SK-N-SH treated with all-trans-retinoic acid at 6 μM for 48 hours (cell line): ENCODE measurements around the gene CORO2A.

Source experiments
- ATAC-seq: fragments of 200-7000 bp; cut with Tn5 transposase; 3 replicates; pipeline ENCODE4 v1.9.1; 2020; ENCODE audit warnings: mild to moderate bottlenecking, moderate library complexity
- ARNTL ChIP-seq: fragments of 450-650 bp; formaldehyde crosslinking; IDR thresholded peaks from 2 replicates; pipeline ENCODE4 v1.5.0; 2020; ENCODE audit warnings: low read depth, mild to moderate bottlenecking, moderate library complexity, borderline replicate concordance
- CREB5 ChIP-seq: fragments of 250-450 bp; sonication (Bioruptor Pico); IDR thresholded peaks from 2 replicates; pipeline ENCODE4 v1.5.1; 2020; ENCODE audit warnings: low read depth, mild to moderate bottlenecking, moderate library complexity
- CSDC2 ChIP-seq: fragments of 250-450 bp; sonication (Bioruptor Pico); IDR thresholded peaks from 2 replicates; pipeline ENCODE4 v1.5.0; 2020; ENCODE audit warnings: mild to moderate bottlenecking, moderate library complexity
- CSRNP3 ChIP-seq: fragments of 250-450 bp; sonication (Bioruptor Pico); IDR thresholded peaks from 2 replicates; pipeline ENCODE4 v1.5.1; 2021; ENCODE audit warnings: mild to moderate bottlenecking, moderate library complexity
- ESRRG ChIP-seq: fragments of 250-450 bp; sonication (Bioruptor Pico); IDR thresholded peaks from 2 replicates; pipeline ENCODE4 v1.6.1; 2021; ENCODE audit warnings: mild to moderate bottlenecking
- ISL1 ChIP-seq: fragments of 250-450 bp; sonication (Bioruptor Pico); IDR thresholded peaks from 2 replicates; pipeline ENCODE4 v2.1.2; 2022; ENCODE audit warnings: mild to moderate bottlenecking, moderate library complexity
- OSR1 ChIP-seq: fragments of 250-450 bp; sonication (Bioruptor Pico); IDR thresholded peaks from 2 replicates; pipeline ENCODE4 v1.8.0; 2022; ENCODE audit warnings: moderate library complexity, mild to moderate bottlenecking, inconsistent platforms
- PATZ1 ChIP-seq: fragments of 250-450 bp; sonication (Bioruptor Pico); IDR thresholded peaks from 2 replicates; pipeline ENCODE4 v1.8.0; 2020; ENCODE audit warnings: mild to moderate bottlenecking, moderate library complexity, borderline replicate concordance
- POU6F1 ChIP-seq: fragments of 250-450 bp; sonication (Bioruptor Pico); IDR thresholded peaks from 2 replicates; pipeline ENCODE4 v1.8.0; 2021; ENCODE audit warnings: low read depth, mild to moderate bottlenecking, moderate library complexity, borderline replicate concordance
- PPARA ChIP-seq: fragments of 250-450 bp; sonication (Bioruptor Pico); IDR thresholded peaks from 2 replicates; pipeline ENCODE4 v1.5.0; 2020; ENCODE audit warnings: mild to moderate bottlenecking, borderline replicate concordance
- RARB ChIP-seq: fragments of 250-450 bp; sonication (Bioruptor Pico); IDR thresholded peaks from 2 replicates; pipeline ENCODE4 v1.8.0; 2021; ENCODE audit warnings: mild to moderate bottlenecking, moderate library complexity
- SNAI2 ChIP-seq: fragments of 250-450 bp; sonication (Bioruptor Pico); IDR thresholded peaks from 2 replicates; pipeline ENCODE4 v1.5.0; 2020; ENCODE audit warnings: mild to moderate bottlenecking, moderate library complexity
- TCF4 ChIP-seq: fragments of 250-450 bp; sonication (Bioruptor Pico); IDR thresholded peaks from 2 replicates; pipeline ENCODE4 v1.8.0; 2021; ENCODE audit warnings: mild to moderate bottlenecking, moderate library complexity, borderline replicate concordance
- TOX ChIP-seq: fragments of 250-450 bp; sonication (Bioruptor Pico); IDR thresholded peaks from 2 replicates; pipeline ENCODE4 v1.8.0; 2021; ENCODE audit warnings: mild to moderate bottlenecking, moderate library complexity, borderline replicate concordance
- TSHZ2 ChIP-seq: fragments of 250-450 bp; sonication (Bioruptor Pico); IDR thresholded peaks from 2 replicates; pipeline ENCODE4 v1.5.0; 2020; ENCODE audit warnings: mild to moderate bottlenecking, moderate library complexity
- ZC3H10 ChIP-seq: fragments of 250-450 bp; sonication (Bioruptor Pico); IDR thresholded peaks from 2 replicates; pipeline ENCODE4 v1.5.1; 2021; ENCODE audit warnings: mild to moderate bottlenecking, moderate library complexity
- ZFP3 ChIP-seq: fragments of 250-450 bp; sonication (Bioruptor Pico); IDR thresholded peaks from 2 replicates; pipeline ENCODE4 v1.5.0; 2020; ENCODE audit warnings: mild to moderate bottlenecking, moderate library complexity
- ZFP30 ChIP-seq: fragments of 450-650 bp; formaldehyde crosslinking; IDR thresholded peaks from 2 replicates; pipeline ENCODE4 v1.5.0; 2022; ENCODE audit warnings: mild to moderate bottlenecking, moderate library complexity
- ZNF70 ChIP-seq: fragments of 450-650 bp; formaldehyde crosslinking; IDR thresholded peaks from 2 replicates; pipeline ENCODE4 v1.5.0; 2020; ENCODE audit warnings: mild to moderate bottlenecking, moderate library complexity
- ZNF8 ChIP-seq: fragments of 450-650 bp; formaldehyde crosslinking; IDR thresholded peaks from 2 replicates; pipeline ENCODE4 v1.5.0; 2020; ENCODE audit warnings: mild to moderate bottlenecking, moderate library complexity

Gene CORO2A

GRCh38 chr9:98136489-98136888 is 55.9 kb downstream of the CORO2A start:
- ATAC-seq: no peak
- TF ChIP-seq ZFP30 (CRISPR knock-in tag): no peak
- no peak for TF ChIP-seq ZFP3

- no peak for TF ChIP-seq ARNTL
- no peak for TF ChIP-seq OSR1 (CRISPR knock-in tag)
- TF ChIP-seq CSRNP3: no peak
- no peak for TF ChIP-seq ZFP3
- no peak for TF ChIP-seq ZNF70 (CRISPR knock-in tag)
- TF ChIP-seq CSDC2 (CRISPR knock-in tag): no peak
- no peak for TF ChIP-seq ESRRG (CRISPR knock-in tag)
- no peak for TF ChIP-seq TOX (CRISPR knock-in tag)
- no peak for TF ChIP-seq PATZ1
- no peak for TF ChIP-seq ZNF8 (CRISPR knock-in tag)
- TF ChIP-seq ZC3H10 (CRISPR knock-in tag): no peak
- TF ChIP-seq PPARA (CRISPR knock-in tag): no peak
- no peak for ATAC-seq
These were observed 56.5 kb downstream of the CORO2A start for GRCh38 chr9:98135938-98136337.

GRCh38 chr9:98135558-98135934 is 56.9 kb downstream of the CORO2A start:
- TF ChIP-seq RARB: no peak
- TF ChIP-seq ISL1: no peak
- TF ChIP-seq TCF4 (CRISPR knock-in tag): no peak
- no peak for TF ChIP-seq ZFP30 (CRISPR knock-in tag)
- TF ChIP-seq POU6F1 (CRISPR knock-in tag): no peak
- no peak for TF ChIP-seq TSHZ2 (CRISPR knock-in tag)
- TF ChIP-seq ZNF70 (CRISPR knock-in tag): no peak
- TF ChIP-seq CSRNP3: no peak
- no peak for TF ChIP-seq ESRRG (CRISPR knock-in tag)
- no peak for TF ChIP-seq TOX (CRISPR knock-in tag)
- no peak for TF ChIP-seq CREB5 (CRISPR knock-in tag)
- TF ChIP-seq ARNTL: no peak
- TF ChIP-seq SNAI2 (CRISPR knock-in tag): no peak

More at GRCh38 chr9:98135558-98135934, 56.9 kb downstream of the CORO2A start:
- no peak for ATAC-seq
